CMK (cell line): ENCODE results near the gene IGF2BP3.
"Not testable (repeated sequence)": the region's sequence is repeated elsewhere in the genome, so short reads cannot be mapped to it uniquely, and the experiment has no call there.

ENCODE experiments used
- DNase-seq: peaks from one replicate; pipeline ENCODE4 v3.0.0-alpha.2; 2010; ENCODE audit warnings: low read depth

IGF2BP3 gene

DNA sequence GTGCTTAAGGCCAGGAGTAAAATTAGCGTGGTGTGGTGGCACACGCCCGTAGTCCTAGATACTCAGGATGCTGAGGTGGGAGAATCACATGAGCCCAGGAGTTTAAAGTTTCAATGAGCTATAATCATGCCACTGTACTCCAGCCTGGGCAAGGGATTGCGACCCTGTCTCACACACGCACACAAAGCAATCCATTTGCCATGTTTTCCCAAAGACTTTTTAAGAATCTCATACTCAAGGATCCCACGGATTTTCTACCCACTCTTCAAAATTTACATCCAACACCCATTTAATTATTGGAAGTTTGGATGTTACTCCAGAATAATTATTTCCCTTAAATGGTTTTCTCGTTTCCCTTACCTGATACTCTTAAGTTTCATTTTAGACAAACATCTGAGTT lies 47.9 kb downstream of the IGF2BP3 start:
- no peak for DNase-seq

GRCh38 chr7:23419845-23420244 lies 50.4 kb downstream of the IGF2BP3 start:
- no peak for DNase-seq

GRCh38 chr7:23419160-23419559 lies 51.1 kb downstream of the IGF2BP3 start:
- DNase-seq, result no peak

DNA sequence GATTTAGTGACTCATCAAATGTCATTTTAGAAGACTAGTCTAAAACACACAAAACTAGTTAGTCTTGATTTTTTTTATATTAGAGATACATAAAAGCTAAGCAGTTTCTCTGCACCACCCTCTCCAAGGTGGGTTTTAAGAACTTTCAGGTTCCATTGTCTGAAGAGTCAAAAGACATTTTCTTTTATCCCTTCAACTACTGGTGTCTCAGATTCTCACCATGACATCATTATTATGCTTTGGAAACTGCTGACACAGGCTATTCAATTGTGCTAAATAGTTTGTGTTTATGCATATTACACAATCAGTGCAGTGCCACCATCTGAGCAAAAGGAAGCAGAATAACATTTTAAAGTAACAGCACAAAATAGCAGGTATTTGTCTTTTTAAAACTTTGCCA lies 52.2 kb downstream of the IGF2BP3 start:
- no peak for DNase-seq

- DNase-seq, result no peak
These were observed 55.1 kb downstream of the IGF2BP3 start for GRCh38 chr7:23415198-23415597.

GRCh38 chr7:23410446-23411183 lies 59.7 kb downstream of the IGF2BP3 start:
- DNase-seq, result no peak

DNA sequence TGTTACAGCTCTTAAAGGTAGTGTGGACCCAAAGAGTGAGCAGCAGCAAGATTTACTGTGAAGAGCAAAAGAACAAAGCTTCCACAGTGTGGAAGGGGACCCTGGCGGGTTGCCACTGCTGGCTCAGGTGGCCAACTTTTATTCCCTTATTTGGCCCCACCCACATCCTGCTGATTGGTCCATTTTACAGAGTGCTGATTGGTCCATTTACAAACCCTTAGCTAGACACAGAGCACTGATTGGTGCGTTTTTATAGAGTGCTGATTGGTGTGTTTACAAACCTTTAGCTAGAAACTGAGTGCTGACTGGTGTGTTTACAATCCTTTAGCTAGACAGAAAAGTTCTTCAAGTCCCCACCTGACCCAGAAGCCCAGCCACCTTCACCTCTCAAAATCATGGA lies 63.7 kb downstream of the IGF2BP3 start:
- not testable (repeated sequence) for DNase-seq

DNA sequence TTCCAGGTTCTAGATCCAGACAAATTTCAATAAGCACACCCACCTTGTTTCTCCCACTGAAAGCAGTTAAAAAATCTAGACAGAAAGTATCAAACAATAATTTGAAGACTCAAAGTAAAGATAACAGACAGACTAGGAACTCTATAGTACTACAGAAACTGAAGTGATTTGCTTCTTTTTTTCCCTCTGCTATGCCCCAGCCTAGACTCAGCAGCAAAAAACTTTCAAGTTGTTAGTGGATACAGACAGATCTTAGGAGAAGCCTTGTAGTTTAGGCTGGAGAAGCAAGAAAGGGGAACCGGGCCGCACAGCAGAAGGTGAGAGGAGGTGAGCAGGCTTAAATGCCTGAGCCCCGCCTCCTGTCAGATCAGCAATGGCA lies 65.1 kb downstream of the IGF2BP3 start:
- DNase-seq, result no peak

DNA sequence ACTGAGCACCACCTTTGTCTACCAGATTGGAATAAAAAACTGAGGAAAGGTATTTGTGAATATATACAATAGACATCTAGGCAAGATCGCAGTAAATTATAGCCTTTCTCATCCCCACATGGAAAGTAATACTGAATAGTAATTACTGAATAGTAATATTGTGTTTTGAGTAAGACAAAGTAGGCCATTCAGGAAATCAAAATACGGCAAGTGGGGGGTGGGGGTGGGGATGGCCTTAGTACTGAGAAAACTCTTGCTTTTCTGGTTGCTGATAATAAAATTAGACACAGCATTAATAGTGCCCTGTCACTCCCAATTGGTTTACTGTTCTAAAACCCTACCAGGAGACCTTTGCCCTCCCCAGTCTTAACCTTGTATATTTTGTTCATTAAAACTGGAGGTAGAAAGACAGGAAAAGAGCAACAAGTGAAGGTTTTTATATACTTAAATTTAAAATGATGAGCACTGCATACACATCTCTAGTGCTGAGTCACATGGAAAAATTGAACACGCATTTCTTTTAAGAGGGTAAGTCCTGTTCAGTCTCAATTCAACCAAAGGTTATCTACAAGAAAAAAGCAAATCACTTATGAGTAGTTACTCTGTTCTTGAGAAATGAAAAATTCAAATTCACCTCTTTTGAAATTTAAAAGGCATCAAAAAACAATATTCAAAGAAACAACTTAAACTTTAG lies 65.6 kb downstream of the IGF2BP3 start:
- DNase-seq, result no peak

DNA sequence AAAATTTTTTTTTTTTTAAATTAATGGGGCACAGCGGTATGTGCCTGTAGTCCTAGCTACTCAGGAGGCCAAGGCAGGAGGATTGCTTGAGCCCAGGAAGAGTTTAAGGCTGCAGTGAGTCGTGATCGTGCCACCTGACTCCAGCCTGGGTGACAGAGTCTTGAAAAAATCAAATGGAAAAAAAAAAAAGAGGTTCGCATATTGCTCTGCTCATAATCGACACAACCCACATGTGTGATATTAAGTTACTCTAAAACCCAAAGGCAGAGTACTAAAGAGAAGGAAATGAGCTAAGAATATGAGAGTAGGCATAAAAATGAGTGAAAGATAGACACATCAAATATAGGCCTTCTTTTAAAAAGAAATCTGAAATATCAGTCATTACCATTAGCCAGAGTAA lies 66.3 kb downstream of the IGF2BP3 start:
- no peak for DNase-seq

DNA sequence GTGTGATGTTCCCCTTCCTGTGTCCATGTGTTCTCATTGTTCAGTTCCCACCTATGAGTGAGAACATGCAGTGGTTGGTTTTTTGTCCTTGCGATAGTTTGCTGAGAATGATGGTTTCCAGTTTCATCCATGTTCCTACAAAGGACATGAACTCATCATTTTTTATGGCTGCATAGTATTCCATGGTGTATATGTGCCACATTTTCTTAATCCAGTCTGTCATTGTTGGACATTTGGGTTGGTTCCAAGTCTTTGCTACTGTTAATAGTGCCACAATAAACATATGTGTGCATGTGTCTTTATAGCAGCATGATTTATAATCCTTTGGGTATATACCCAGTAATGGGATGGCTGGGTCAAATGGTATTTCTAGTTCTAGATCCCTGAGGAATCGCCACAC lies 72.2 kb downstream of the IGF2BP3 start:
- DNase-seq, result not testable (repeated sequence)

- no peak for DNase-seq
These were observed 73.0 kb downstream of the IGF2BP3 start for GRCh38 chr7:23397241-23397640.

- DNase-seq, result no peak
These were observed 73.9 kb downstream of the IGF2BP3 start for GRCh38 chr7:23396222-23397015.

GRCh38 chr7:23394488-23395171 lies 75.7 kb downstream of the IGF2BP3 start:
- DNase-seq, result no peak

- no peak for DNase-seq
These were observed 76.7 kb downstream of the IGF2BP3 start for GRCh38 chr7:23393636-23394035.

GRCh38 chr7:23389701-23390100 lies 80.6 kb downstream of the IGF2BP3 start:
- DNase-seq, result no peak

GRCh38 chr7:23387583-23387982 lies 82.7 kb downstream of the IGF2BP3 start:
- no peak for DNase-seq

GRCh38 chr7:23385140-23385539 lies 85.2 kb downstream of the IGF2BP3 start:
- DNase-seq, result no peak

GRCh38 chr7:23383225-23383624 lies 87.1 kb downstream of the IGF2BP3 start:
- DNase-seq, result no peak

DNA sequence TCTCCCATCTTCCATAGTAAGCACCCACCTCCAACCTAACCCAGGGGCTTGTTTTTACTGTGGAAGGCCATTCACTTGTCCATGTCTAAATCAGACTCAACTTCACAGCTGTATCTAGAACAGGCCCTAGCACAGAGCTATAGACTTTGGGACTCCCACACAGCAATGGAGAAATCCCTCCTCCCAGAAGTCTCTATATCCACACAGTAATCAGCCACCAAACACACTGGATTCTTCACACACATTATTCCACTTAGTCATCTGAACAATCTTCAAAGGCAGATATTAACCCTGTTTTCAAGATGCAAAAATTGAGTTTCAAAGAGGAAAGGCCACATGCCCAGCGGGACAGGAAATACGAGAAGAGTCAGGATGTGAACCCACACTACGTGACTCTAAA lies 89.3 kb downstream of the IGF2BP3 start:
- DNase-seq, result no peak

DNA sequence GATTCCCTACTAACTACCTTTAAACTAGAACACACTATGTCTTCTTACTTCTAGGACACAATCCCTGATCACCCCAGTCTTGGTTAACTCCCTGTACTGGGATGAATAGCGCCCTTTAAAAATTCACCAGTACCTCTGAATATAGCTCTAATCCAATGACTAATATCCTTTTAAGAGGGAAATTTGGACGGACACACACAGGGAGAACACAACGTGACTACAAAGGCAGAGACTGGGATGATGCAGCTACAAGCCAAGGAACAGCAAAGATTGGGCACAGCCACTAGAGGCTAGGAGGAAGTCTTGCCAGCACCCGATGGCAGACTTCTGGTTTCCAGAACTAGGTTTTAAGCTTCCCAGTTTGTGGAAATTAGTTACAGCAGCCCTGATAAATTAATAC lies 89.7 kb downstream of the IGF2BP3 start:
- DNase-seq, result no peak

DNA sequence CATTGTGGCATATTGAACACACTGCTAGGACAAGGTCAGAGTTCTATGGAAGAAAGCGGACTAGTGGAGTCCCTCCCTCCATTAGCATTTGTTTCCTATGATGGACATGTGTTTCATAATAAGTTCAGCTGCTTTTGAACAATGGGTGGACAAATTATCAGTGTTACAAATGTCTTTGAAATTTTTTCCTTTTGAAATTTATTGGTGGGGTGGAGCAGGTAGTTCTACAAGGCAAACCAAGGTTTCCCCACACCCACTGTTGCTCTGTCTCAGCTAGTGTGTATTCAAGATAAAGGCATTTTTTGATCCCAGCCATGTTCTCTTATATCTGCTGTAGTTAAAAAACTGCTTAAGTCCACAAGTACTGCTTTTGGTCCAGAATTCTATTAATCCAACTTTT lies 91.3 kb downstream of the IGF2BP3 start:
- DNase-seq, result no peak
